ENCODE data around the gene ETV4. TPM values are rescaled to one million over a fixed set of nuclear protein-coding genes. Genes with fewer than 3 reads are reported as not detected.

ETV4 gene
- polyA plus RNA-seq (2013, experiment 1 of 2; ENCODE audit: insufficient read length) = 2.0 TPM
- polyA plus RNA-seq (2013, experiment 2 of 2; ENCODE audit: insufficient read length) = 2.6 TPM

DNA sequence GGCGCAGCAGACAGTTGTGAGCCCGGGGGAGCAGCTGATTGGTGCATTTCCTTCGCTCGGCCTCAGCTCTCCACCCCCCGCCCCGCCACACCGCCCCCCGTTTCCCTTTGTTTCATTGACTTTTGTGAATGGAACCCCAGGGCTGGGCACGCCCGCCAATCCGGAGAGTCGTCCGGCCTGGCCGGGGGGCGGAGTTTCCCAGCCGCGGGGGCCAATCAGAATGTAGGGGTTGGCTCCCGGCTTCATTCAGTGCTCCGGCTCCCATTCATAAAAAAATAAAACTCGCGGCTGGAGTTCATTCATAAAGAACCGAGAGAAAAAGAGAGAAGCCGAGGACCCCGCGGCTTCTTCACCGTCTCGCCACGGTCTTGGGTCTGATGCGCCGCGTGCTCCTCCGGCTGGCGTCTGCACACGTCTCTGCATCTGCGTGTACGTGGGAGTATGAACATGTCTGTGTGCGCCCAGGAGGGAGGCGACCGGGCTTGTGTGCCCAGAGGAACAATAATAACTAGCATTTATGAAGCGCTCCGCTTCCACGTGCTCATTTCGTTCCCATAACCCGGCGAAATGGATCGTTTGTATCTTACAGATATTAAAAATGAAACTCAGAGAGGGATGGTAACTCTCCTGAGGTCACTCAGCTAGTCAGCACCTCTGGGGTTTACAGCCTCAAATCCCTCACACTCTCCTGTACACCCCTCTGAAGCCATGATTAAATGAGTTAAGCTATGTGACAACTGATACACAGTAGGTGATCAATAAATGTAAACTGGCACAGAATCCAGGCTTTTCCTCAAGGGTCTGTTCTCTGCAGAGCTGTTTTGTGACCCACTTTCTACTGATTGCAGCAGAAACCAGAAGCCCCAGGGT lies at the start of gene ETV4:
TSS of gene ETV4 (minus strand) at position 22 of the 870 bp plus-strand sequence. CDS start 723 bp downstream, outside the sequence.
- peak; percentile 90 for DNase-seq

DNA sequence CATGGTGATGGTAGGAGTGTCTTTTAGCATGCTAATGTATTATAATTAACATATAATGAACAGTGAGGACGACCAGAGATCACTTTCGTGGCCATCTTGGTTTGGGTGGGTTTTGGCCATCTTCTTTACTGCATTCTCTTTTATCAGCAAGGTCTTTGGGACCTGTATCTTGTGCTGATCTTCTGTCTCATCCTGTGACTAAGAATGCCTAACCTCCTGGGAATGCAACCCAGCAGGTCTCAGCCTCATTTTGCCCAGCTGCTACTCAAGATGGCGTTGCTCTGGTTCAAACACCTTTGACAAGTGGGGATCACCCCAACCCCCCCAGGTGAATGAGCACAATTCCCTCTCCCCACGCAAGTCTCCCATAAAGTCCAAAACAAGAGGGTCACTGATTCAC lies 49.3 kb upstream of the ETV4 start:
- no peak for DNase-seq

DNA sequence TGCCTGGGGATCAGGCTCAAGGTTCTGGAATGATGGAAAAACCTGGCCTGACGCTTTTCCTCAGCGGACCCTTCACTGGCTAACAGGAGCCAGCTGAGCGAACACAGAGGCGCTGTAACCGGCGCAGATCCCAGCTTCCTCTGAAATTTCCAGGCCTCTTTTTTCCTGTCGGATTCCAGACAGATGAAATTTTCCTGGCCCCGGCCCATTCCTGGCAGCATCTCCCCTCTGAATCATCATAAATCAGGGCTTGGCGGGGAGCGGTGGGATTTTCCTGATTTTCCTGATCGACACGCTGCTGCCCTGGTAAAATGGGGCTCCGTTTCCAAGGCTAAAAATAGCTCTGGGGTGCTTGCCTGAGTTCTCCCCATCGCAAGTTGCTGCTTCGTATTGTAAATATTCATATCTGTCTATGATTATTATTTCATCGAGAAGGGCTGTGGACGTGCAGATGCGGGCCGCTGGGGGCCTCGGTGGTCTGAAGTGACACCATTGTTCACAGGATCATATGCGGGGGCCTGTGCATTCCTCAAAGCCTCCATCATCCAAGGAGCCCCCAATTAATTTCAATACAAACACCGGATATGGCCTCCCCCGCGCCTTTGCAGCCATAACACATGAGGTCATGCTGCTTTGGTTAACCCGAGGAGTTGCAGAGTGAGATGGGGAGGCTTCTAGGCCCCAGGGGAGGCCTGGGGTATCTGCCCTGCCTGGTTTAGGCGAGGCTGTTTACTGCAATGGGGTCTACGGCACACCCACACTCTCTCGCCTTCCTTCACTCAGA lies 45.8 kb upstream of the ETV4 start:
- DNase-seq = peak; percentile 96

DNA sequence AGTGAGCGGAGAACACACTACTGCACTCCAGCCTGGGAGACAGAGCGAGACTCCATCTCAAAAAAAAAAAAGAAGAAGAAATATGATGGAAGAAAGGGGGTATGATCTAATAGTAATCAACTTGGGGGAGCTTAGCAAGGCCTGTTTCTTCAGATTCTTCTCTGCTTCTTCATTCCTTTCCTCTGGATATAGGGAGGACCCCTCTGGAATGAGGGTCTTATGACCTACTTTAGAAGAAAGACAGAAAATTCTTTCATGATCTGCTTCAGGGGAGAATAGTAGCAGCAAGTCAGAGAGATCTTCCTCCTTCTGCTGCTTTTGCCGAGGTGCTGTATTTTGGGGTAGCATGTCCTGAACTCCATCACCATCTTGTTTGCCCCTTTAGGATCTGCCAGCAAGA lies 44.9 kb upstream of the ETV4 start:
- peak; percentile 38 for DNase-seq

DNA sequence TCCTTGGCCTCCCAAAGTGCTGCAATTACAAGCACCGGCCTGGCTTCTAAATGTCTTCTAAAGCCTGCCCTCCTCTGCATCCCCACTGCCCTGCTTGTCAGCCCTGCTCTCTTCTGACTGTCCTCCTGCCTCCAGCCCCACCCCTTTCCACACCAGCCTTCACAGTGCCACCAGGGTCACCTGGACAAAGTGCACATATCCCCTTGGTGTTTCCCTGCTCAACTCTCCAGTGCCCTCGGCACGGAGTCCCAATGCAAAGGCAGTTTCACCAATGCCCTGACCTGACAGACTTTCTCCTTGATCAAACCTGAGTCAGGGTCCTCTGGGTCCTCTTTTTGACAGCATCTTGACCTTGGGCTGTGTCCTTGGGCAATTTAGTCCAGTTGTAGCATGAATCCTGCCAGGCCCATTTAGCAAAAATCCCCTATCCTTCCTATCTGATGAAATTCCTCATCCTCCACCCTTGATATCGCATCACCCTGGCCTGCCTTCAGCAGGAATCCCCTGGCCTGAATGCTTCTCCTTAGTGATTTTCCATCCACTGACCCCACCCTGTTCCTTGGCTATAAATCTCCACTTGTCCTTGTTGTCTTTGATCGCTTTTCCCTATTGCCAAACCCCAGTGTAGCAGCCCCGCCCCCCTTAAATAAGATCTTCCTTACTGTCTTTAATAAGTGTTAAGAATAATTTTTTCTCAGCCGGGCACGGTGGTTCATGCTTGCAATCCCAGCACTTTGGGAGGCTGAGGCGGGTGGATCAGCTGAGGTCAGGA lies 42.7 kb upstream of the ETV4 start:
- no peak for DNase-seq

DNA sequence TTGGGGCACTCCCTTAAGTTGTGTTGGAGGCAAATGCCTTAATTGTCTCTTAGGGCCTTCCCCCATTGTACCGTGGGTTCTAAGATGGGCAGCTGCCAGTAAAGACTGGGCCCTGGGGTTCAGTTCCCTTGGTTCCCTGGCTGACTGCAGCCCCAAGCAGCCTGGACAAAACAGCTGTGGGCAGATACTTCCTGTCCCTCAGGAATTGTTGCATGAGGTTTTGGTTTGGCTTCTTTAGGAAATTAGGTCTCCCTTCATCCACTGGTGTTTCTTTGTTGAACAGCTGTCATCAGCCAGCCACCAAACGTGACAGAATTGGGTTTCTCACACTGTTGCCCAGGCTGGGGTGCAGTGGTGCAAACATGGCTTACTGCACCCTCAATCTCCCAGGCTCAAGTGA lies 42.0 kb upstream of the ETV4 start:
- DNase-seq = peak; percentile 43

DNA sequence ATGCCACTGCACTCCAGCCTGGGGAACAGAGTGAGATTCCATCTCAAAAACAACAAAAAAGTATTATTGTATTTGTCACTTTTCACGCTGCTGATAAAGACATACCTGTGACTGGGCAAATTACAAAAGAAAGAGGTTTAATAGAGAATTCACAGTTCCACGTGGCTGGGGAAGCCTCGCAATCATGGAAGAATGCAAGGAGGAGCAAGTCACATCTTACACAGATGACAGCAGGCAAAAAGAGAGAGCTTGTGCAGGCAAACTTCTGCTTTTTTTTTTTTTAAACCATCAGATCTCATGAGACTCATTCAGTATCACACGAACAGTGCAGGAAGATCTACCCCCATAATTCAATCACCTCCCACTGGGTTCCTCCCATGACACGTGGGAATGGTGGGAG lies 41.5 kb upstream of the ETV4 start:
- no peak for DNase-seq

DNA sequence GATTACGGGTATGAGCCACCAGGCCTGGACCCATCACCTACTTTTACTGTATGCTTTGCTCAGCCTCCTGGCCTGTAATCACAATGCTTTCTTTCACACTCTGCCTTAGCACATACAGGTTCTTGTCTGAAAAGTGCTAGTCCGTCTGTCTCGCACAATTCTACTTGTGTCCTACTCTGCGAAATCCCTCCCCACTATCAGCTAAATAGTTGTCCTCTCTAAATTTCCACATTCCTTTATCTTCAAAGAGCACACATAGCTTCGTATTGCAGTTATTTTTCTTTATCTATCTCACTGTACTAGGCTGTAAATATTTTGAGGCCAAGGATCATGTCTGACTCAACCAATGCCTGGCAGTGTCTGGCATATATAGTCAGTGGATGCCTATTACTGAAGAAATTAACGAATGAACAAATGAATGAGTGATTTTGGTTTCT lies 38.5 kb upstream of the ETV4 start:
- no peak for DNase-seq

DNA sequence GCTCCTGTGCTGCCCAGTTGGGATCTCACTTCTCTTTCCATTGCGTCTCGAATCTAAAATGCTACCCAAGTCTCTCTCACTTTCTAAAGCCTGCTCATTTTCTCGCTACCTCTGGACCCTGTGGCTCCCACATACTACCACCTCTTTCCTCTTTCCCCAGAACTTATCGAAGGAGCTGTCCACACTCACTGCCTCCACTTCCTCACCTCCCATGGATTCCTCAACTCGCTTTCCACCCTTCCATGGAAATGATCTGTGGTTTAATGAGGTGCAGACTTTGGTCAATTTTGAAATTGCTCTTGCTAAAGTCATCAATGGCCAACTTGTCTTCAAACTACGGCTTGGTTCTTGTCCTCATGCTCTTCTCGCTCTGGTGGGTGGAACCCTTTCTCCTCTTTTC lies 37.2 kb upstream of the ETV4 start:
- DNase-seq = no peak

DNA sequence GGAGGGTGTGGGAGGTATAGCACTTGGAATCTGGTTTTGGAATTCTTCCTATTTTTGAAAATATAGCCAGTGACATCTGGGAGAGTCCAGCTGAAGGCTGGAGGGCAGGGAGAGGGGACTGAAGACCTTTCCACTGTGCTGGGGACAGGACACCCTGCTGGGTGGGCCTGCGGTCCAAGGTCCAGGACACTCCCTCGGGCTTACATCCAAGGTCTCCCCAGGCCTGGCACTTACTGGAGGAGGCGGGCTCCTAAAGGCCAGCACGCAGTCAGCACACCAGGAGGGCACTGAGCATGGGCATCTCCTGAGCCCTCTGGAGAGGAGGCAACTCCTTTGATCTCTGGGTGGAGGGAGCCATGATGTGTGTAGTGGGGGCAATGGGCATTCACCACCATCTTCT lies 35.5 kb upstream of the ETV4 start:
- DNase-seq = no peak

DNA sequence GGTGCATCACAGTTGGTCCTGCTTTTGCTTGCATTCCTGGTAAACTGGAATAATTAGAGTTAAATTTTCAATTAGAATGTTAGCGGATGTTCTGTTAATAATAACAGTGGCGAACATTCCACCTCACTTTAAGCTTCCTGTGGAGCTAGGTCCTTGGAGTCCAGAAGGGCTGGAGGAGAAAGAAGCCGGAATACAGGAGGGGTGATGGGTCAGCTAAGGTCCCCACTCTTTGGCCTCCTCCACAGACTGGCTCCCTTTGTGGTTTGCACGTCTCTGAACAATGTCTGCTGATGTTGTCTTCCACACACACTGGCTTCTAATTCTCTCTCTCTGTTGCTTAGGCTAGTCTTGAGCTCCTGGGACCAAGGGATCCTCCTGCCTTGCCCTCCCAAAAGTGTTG lies 35.0 kb upstream of the ETV4 start:
- DNase-seq = no peak

DNA sequence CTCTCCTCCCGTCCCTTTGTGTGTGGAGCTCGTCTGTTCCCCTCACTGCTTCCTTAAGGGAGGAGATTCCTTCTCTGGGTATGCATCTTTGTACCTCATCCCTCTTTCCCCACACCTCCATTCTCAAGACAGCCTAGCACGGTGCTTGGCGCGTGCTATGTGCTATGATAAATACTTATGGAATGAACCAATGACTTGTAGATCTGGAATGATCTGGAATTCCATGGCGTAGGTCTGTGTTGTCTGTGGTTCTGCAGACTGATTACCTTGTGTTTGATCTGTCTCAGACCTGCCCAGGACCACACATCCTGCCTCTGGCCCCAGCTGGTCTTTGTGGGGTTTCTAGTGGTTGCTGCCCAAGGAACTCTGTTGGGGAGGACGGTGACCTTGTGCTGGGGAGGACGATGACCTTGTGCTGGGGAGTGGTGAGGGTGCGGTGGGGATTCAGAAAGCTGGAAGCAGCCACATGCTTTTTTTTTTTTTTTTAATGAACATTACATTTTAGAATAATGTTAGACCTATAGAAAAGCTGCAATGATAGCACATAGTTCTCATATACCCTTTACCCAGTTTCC lies 33.5 kb upstream of the ETV4 start:
- DNase-seq = peak; percentile 78

DNA sequence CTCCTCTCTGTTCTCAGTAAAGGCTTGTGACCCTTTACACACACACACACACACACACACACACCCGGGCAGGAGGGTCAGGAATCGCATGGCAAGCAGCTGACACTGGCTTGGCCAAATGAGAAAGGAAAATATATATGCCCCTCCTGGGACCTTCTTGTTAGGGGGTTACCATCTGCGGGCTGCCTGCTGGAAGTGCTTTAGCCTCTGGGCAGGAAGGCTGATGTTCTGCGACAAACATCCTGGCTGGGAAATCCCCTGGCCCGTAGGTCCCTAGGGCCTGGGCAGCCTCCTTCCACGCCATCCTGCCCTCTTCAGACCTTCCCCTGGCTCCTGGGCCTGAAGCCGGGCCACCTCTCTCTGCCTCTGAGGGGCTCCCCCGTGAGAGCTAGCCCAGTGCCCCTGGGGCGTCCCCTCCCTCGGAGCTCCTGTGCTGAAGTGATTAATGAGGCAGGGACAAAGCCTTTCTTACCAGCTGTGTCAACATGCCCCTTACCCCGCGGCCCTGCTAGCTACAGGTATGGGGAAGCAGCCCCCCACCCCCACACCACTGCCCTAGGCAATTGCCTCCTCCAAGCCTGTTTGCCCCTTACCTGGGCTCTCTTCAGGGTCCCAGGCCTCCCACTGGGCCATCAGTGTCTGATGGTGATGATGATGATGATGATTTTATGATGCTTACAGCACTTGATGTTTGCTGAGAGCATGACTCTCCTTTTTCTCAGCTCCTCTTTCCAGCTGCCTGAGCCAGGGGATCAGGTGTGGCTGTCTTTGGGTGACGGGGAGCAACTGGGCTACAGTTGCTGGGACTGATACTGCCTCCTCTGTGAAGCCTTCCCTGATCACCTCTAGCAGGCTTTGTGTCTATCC lies 32.8 kb upstream of the ETV4 start:
- peak; percentile 73 for DNase-seq

DNA sequence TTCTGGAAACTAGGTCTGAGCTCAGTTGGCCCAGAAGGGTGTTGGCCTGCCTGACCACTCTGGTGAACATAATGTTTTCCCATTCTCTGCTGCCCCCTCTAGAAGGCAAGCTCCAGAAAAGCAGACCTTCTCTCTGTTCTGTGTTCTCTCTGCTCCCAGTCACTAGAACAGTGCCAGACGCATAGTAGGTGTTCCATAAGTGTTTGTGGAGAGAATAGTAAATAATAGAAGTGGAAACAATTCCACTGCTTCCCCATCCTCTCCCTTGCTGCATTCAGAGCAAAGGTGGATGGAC lies 32.2 kb upstream of the ETV4 start:
- DNase-seq = no peak

DNA sequence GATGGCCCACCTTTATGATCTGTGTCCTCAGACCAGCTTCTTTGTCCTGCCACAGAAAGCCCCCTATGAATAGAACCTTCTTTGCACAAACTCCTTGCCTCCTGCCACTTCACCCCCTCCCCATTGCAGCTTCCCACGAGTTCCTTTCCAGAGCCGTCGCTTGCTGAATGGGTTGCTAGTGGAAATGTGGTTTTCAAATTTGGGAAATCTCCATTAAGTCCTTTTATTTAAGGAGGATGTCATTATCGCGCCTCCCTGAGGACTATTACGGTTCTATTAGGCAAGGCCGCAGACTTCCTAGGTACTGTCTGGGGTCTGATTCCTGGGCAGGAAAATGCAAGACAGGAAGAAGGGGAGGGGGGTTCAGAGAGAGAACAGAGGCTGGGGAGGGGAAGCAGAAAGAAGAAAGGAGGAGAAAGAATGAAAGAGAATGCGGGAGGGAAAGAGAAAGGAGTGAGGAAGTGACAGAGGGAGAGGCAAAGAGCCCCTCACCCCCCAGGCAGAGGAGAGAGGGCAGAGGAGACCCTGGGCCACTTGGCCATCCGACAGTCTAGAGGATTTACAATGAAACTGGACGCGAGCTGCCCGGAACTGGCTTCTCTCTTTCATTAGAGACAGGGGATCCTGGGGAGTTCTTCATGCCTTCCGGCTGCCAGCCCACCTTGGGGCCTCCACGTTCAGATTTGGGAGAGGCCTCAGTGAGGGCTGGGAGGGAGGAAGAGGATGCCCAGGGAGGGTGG lies 31.7 kb upstream of the ETV4 start:
- no peak for DNase-seq

DNA sequence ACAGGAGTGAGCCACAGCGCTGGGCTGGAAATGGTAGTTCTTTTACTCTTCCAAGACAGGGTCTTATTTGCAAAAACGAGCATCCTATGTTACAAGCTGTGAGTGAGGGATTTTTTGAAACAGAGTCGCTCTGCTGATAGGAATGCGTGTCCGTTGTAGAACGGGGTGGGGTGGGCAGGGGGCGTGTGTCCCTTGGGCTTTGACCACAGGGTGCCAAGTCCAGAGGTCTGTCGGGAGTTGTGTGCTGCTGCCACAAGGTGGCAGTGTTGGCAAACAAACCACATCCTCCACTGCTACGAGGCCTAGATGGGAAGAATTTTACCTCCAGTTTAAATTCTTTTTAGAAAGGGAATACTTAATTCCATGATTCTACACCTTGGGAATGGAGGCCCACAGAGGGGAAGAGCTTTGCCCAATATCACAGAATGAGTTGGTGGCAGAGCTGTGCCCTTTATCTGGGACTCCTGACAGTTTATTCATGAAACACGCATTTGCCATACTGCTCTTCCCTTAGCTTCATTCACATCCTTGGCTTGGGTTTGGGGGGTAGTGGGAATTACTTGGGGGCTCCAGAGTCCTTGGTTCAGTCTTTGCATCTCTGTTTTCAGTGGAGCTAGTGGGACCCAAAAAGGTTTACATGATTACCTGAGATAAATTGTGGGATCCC lies 30.6 kb upstream of the ETV4 start:
- peak; percentile 74 for DNase-seq

DNA sequence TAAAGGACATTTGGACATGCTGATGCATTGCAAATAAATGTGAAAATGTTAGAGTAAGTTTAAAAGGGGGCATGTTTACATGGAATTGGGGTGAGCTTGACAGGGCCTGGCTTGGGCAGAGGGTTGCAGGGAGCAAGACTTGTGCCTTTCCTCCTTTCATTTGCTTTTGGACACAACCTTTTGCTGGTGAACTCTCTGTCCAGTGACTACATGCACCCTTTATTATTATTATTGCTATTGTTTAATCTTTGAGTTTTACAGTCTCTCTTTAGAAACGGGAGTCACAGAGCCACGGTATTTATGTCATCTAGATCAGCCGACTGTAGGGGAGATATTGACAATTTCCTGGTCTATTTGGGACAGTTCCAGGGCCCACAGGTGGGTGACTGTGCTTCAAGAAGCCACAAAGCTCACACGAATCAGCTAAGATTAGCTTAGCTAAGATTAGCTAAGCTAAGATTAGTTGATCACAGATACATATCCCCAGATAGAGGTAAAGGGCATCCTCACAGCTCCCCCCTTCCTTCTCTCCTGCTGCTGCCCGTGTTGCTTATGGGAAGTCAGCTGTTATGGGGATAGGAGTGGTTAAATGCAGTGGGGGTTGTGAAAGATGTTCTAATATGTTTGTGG lies 28.9 kb upstream of the ETV4 start:
- no peak for DNase-seq

DNA sequence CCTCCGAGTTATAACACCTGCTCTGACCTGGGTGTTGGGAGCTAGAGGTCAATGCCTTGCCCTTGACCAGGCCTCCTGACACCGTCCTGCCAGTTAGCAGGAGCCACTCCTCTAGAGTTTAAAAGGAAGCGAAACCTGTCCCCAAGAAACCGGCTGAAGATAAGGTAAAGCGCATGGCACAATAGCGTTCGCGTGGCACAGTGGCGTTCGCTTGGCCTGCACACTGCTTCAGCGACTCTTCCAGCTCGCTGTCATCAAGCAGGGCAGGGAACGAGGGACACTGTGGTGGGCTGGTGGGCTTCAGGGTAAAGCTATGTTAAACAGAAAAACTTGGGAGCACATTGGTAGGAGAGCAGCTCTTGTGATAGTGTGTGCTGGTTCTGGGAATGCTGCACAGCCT lies 28.2 kb upstream of the ETV4 start:
- no peak for DNase-seq

DNA sequence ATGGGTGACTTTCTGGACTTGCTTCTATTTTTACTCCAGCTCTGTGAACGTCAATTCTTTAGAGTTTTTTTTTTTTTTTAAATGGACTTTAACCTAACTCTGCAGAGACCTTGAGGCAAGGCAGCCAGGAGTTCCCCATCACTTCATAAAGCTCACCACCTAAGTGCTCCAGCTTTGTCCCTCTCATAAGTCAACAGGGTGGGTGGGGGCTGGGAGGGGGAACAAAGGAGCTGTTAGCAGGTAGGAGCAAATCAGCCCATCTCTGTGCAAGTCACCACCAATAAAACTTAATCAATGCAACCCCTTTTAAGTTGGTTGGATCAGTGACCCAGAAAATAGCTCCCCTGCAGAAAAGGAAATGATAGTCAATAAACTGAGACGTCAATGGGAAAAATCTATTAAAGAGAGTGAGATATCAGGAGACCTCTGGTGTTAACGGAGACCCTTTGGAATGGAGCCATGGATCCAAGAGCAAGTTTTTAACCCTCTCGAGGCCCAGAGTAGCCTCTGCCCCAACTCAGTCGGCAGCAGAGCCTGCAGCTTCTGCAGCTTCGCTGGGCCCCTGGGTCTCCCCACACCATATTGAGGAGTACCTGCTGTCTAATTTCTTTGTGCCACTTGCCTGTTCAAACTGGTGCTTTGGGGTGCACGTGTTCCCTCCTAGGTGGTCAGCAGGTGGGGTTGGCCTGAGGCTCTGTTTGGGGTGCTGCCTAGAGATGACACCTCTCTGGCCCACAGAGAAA lies 27.6 kb upstream of the ETV4 start:
- DNase-seq = no peak

All from fibroblast of skin of scalp (primary cell).